ENCODE results near the gene PRKAB2. TPM values are rescaled to one million over a fixed set of nuclear protein-coding genes. Genes with fewer than 3 reads are reported as not detected.
"Not testable (repeated sequence)": the region's sequence is repeated elsewhere in the genome, so short reads cannot be mapped to it uniquely, and the experiment has no call there.

PRKAB2 gene
- total RNA-seq, 1 donor from 2014 or later, result 27.9 TPM

DNA sequence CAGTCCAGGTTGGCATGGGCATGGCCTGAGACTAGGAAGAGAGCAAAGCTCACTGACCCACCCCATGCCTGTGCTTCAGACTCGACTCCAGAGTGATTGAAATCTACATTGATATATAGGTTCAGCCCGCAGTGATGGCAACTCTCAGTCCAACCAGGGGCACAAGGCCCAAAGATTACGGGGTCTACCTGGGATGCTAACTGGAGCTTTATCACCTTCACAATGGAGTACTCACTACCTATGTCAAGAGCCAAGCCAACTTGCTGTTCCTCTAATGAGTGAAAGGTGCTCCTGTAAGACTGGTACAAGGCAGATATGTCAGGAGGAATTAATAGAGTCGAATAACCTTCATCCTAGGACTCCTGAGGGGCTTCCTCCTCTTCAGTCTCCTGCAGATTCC, 57.2 kb downstream of the PRKAB2 start:
- intact Hi-C loops (cut with DNase I); DNase-seq (ENCODE audit: low spot score): not testable (repeated sequence)

- DNase-seq (ENCODE audit: low spot score); intact Hi-C loops (cut with DNase I): not testable (repeated sequence)
Observed at GRCh38 chr1:147114353-147114752, 57.9 kb downstream of the PRKAB2 start.

DNA sequence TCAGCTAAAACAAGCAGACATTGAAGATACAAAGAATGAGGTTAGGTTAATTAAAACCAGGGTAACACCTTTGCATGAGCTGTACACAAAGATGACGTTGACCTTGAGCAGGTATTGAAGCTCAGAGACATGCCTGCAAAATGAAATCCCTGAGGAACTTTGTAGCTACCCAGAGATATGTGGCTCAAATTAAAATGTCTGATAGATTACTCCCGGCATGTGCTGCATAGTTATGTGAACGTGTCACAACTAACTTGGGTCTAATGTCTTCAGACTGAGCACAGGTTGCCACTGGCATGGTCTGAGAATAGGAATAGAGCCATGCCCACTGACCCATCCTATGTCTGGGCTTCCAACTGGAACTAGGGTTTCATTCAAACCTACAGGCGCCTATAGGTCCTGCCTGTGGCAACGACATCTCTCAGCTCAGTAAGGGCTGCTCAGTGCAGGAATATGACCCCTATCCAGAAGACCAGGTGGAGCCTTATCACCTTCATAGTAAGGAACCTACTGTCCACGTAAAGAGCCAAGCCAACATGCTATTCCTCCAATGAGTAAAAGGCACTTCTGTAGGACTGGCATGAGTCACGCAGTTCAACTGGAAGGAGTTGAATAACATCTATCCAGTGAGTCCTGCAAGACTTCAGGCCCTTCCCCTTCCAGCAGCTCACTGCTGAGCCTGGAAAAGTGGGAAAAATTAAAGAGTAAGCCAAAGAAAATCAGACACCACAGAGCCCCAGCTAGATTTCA, 60.7 kb downstream of the PRKAB2 start:
- no peak for DNase-seq (ENCODE audit: low spot score)
- intact Hi-C loops (cut with DNase I), result no loop called here

- DNase-seq (ENCODE audit: low spot score), result no peak
- intact Hi-C loops (cut with DNase I), result no loop called here
Observed at GRCh38 chr1:147110872-147111271, 61.4 kb downstream of the PRKAB2 start.

GRCh38 chr1:147110434-147110833, 61.8 kb downstream of the PRKAB2 start:
- no peak for DNase-seq (ENCODE audit: low spot score)
- intact Hi-C loops (cut with DNase I), result no loop called here

DNA sequence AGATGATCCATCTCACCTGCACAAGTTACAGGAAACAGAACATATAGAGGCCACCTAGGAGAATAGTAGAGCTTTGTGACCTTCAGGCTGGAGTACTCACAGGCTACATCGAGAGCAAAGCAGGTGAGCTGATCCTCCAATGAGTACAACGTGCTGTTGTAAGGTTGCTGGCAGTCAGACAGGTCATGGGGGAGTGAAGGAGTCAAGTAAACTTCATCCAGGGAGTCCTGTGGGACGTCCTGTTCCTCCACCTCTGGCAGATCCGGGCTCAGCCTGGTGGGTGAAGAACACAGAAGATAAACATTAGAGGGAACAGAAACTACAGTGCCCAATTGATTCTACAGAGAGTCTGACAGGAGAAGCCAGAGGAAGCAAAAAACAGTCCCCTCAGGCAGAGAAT, 62.5 kb downstream of the PRKAB2 start:
- DNase-seq (ENCODE audit: low spot score), result no peak
- intact Hi-C loops (cut with DNase I), result no loop called here

GRCh38 chr1:147109041-147109440, 63.2 kb downstream of the PRKAB2 start:
- DNase-seq (ENCODE audit: low spot score), result no peak
- intact Hi-C loops (cut with DNase I), result no loop called here

DNA sequence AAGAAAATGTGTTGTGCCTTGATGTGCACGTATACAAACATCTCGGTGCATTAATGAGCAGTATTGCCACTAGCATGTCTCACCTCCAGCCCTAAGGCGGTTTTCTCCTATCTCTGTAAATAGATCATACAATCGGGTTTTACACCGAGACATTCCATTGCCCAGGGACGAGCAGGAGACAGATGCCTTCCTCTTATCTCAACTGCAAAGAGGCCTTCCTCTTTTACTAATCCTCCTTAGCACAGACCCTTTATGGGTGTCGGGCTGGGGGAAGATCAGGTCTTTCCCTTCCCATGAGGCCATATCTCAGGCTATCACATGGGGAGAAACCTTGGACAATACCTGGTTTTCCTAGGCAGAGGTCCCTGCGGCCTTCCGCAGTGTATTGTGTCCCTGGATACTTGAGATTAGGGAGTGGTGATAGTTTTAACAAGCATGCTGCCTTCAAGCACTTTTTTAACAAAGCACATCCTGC, 65.8 kb downstream of the PRKAB2 start:
- DNase-seq (ENCODE audit: low spot score); intact Hi-C loops (cut with DNase I): not testable (repeated sequence)

- intact Hi-C loops (cut with DNase I), result no loop called here
- DNase-seq (ENCODE audit: low spot score), result no peak
Observed at GRCh38 chr1:147105909-147106308, 66.4 kb downstream of the PRKAB2 start.

Other genes with a start within 250 kb of the PRKAB2 start
- gene NBPF12, start 234.1 kb downstream of the PRKAB2 start, total RNA-seq, result 3.7 TPM
- 0.62 TPM for gene FMO5, start 52.9 kb upstream of the PRKAB2 start, total RNA-seq
- 13.0 TPM for gene CHD1L, start 70.2 kb upstream of the PRKAB2 start, total RNA-seq

Data from cardiac septum (tissue), 1 donor.